Skin of body (tissue), 2 donors: Measurements from ENCODE around the gene TTLL5. TPM values are rescaled to one million over a fixed set of nuclear protein-coding genes. Genes with fewer than 3 reads are reported as not detected.
"Not testable (repeated sequence)": the region's sequence is repeated elsewhere in the genome, so short reads cannot be mapped to it uniquely, and the experiment has no call there.

Source experiments
- DNase-seq: peaks from one replicate; lab custom pipeline; 2025; lab: John Stamatoyannopoulos, UW
- total RNA-seq: library from RNA; depleted of rRNA; stranded (reverse); fragments of >200 nt; gene quantifications from one replicate; pipeline ENCODE4 v1.2.3, GENCODE V29; 2014

Gene TTLL5
- total RNA-seq, 1 donor from 2014 or later: 30.7 TPM

DNA sequence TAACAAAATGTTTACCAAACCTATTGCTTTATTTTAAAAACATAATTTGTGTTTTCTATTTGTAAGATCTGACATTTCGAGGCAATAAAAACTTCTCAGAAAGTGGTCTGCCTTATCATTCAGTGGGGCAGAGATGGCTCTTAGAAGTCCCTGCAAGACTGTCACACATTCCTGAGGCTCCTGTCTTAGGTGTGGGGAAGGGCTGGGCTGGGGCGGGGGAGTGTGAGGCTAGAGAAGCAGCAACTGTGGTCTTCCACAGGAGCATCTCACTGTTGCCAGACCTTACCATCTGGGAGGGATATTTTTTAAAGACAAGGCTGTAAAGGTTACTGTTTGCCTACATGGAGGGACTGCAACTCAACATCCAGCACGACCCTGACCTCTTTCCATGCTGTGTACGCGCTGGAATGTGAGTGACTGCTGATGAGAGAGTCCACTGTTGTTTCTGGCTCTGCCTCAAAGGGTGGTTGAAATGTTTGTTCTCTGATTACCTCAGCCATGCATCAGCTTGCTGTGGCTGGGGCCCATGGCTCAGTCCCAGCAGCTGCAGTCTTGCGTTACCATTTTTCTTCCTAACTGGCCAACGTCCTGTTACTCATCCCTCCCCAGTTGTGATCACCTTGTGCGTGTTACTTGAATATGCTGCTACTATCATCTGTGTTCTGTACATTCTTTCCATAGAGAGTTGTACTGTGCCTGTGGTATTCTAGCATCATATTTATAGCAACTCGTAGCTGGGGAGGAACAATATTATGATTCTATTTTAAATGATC, 12.8 kb upstream of the TTLL5 start:
- DNase-seq: no peak

DNA sequence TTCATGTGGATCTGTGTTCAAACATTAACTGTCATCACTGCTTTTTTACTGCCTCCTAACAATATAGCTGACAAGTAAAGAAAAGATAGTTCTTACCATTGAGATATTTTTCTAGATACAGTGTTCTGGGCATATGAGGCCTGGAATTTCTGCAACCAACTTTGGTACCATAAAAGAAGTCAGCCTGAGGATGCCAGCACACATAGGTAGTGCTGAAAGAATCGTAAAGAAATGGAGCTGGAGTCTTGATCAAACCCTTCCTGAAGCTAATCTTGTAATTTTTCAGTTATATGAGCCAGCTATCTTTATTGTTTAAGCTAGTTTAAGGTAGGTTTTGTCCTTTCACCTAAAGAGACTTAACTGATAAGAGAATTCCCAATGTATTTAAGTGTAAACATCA, 11.7 kb upstream of the TTLL5 start:
- no peak for DNase-seq

DNA sequence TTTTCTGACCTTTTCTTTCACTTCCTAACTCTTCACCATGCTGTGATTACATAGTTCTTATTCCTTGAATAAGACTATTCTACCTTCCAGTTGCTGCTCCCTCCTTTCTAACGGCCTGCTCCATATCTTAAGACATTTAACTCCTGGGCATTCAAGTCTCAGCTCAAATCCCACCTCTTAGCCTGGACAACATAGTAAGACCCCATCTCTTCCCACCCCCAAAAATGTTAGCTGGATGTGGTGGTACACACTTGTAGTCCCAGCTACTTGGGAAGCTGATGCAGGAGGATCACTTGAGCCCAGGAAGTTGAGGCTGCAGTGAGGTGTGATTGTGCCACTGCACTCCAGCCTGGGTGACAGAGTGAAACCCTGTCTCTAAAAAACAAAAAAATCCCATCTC, 11.3 kb upstream of the TTLL5 start:
- DNase-seq: no peak

DNA sequence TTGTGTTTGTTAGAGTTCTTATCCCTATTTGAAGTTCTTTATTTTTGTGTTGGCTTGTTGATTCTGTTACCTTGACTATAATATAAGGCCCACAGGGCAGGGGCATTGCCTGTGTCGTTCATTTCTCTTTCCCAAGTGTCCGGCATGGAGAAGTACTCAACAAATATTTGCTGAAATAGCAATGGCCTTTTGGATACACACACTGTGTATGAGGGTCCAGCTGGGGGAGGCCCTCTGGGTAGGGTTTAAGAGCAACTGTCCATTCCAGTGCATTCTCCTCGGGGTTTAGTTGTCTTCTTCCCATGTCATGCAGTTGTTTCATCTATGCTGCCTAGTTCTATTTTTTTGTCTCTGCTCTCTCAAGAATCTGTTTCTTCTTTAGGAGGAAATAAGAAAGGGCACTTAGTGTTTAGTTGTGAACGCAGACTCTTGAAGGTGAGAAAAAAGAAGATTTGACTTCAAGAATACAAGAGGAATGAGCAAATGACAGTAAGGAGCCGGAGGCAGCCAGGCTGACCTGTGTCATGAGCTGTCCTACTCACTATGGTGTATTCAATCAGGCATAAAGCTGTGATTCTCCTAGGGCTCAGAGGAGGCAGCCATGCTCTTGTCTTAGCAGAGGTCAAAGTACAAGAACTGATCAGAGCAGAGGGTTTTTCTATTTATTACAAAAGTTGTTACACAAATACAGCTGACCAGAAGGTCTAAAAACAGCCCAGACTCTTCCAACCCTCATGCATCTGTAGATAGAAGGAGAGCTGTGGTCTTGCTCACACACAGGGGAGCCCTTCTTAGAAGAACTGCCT, 10.6 kb upstream of the TTLL5 start:
- no peak for DNase-seq

DNA sequence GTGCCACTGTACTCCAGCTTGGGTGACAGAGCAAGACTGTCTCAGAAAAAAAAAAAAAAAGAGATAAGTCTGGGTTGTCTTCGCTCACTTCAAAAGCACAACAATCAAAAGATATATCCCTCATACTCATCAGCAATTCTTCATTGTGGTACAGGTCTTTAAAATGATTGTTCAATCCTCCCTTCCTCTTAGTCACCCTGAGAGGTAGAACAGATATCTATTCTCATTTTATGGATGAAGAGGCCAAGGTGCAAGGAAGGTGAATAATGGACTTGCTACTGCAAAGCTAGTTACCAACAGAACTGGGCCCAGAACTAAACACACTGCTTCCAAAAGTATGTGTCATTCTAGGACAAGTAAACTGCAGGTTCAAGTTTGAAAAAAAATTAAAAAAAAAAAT, 7.5 kb upstream of the TTLL5 start:
- no peak for DNase-seq

DNA sequence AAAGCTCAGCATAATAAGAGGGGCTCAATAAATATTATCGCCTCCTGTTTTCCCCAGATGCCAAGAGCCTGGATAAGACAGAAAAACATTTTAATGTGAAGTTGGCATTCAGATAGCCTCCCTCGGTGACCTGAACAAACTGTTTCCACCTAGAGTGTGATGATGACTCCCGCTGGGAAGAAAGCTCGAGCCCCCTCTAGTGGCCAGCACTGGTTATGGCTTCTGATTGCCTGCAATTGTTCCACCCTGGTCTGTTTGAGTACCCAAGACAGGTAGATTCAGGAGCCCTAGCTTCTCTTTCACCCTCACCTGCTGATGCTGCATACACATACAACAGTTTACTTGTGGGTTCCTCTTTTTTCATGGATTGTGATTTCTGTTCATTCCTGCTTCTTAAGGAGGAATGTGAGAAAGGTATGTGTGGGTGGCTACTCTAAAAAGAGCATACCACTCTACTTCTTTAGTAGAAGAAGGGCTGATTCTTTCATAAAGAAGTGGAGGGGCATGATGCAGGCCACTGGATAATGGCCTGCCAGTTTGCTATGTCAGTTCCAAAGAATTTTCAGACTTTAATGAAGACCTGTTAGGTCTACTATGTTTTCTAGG, 6.8 kb upstream of the TTLL5 start:
- peak; percentile 24 for DNase-seq

DNA sequence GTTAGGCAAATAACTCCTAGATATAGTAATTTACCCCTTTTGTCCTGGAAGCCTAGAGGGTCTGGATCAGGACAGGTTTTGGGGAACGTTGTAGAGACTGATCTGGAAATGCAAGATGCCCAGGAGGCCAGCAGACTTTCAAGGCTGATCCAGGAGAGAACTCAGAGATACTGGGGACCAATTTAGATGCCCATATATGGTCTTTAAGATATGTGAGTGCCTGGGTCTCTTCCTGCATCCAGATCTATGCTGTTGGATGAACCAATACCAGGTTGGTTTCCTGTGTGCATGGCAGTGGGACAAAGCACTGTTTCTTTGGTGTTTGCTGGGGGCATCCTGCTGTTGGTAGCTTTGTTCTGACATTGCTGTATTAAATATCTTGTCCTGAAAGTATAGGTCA, 5.8 kb upstream of the TTLL5 start:
- DNase-seq: no peak

DNA sequence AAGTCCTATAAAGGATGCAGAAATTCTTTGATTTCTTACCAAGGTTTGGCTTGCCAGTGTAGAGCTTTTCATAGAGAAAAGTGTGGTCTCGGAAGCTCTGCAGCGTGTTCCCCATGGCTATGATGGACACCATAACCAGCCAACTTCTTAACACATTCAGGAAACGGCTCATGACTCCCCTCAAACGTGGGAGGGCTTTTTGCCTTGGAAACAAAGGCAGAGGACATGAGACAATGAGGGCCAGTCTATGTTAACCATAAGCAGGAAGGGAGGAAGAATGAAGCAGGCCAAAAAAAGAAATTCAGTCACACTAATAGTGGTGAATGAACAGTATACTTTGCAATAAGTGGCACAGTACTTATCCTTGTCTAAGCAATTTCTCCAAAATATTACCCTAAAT, 3.7 kb upstream of the TTLL5 start:
- no peak for DNase-seq

DNA sequence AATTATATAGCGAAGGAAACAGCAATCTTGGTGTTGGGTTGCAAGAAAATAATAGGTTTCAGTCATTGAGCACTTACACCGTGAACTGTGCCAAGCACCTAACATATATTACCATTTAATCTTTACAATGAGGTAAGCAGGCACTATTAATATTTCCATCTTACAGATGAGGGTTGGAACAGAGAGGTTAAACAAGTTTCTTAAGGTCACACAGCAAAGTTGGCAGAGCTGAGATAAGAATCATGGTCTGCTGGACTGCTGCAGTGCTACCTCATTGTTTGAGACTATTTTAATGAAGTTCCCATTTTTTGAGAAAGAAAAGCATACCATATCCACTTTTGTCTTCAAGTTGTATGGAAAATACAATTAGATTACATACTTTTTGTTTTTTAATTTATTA, 2.1 kb upstream of the TTLL5 start:
- DNase-seq: no peak

DNA sequence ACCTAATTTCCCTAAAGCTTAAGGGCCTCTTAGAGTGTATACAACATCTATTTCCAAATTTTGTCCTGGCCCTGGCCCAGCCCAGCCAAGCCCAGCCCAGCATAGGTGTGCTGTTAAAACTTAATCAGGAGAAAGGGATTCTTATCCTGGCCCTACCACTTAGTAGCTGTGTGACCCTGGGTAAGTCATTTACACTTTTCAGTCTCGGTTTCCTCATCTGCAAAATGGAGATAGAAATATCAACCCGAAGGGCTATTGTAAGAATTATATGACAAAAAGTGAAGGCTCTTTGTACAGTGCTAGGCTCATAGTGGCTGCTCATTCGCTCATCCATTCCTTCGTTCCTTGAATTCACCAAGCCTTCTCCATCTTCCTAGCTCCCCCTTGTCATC, 812 bp upstream of the TTLL5 start:
- no peak for DNase-seq

DNA sequence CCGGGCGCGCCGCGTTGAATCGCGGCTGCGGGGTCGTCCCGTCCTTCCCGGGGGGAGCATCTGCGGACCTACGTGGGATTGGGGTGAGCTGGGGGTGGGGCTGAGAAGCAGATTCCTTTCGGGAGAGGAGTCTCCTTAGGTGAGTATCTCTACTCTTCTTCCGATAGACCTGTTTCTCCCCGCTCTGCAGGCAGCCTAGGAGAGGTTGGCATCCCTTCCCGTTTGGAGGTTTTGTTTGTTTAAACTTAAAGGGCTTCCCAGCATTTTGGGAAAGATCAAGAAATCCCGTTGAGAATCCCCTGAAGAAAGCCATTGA, 411 bp downstream of the TTLL5 start:
- peak; percentile 65 for DNase-seq

DNA sequence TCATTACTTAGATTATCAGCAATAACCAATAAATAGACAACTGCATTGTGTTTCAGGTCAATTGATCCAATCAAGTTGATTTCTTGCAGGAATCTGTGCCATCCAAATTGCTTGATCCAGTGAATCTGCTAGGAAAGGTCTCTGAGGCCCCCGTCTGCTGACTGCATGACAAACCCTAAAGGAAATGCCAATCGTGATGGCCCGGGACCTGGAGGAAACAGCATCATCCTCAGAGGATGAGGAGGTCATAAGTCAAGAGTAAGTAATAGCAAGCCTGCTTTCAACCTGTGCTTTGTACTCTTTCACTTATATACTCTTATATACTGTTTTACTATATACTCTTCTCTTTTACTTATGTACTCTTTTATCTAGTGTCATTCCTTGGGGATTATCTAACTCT, 1.9 kb downstream of the TTLL5 start:
- DNase-seq: no peak

DNA sequence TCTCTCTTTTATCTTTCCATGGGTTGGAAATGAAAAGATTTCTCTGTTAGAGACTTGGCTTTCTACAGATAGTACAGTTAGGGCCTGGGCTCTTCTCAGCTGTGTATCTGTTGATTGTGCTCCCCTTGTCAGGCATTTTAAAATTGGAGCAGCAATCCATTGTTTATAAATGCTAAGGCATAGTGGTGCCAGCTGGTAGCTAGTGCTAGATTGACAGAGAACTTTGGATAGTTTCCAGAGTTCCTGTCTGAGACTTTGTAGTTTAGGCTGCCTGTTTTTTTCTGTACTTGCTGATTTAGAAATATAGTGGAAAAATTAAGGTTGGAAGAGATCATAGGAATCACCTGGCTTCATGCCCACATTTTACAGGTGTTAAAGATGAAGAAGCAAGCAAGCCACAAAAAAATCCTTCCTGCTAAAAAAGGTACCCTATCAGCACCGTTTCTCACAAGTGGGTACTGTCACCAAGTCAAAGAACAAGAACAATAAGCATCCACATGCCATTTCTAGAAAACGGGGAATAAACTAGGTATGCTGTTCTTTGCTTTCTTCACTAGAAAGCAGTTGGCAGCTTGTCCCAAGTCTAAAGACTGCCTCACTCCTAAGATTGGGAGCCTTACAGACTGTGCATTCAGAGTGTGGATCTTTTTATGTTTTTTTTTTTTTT, 6.2 kb downstream of the TTLL5 start:
- DNase-seq: no peak

DNA sequence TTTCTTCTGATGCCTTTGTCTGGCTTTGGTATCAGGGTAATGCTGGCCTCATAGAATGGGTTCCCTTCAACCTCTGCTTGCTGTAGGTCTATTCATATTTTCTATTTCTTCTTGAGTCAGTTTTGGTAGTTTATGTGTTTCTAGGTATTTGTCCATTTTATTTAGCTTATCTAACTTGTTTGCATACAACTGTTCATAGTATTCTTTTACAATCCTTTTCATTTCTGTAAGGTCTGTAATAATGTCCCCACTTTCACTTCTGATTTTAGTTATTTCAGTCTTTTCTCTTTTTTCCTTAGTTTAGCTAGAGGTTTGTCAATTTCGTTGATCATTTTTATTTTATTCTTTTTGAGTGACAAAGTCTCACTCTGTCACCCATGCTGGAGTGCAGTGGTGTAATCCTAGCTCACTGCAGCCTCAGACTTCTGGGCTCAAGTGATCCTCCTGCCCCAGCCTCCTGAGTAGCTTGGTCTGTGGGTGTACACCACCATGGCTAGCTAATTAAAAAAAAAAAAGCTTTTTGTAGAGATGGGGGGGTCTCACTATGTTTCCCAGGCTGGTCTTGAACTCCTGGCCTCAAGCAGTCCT, 11.7 kb downstream of the TTLL5 start:
- DNase-seq: no peak

DNA sequence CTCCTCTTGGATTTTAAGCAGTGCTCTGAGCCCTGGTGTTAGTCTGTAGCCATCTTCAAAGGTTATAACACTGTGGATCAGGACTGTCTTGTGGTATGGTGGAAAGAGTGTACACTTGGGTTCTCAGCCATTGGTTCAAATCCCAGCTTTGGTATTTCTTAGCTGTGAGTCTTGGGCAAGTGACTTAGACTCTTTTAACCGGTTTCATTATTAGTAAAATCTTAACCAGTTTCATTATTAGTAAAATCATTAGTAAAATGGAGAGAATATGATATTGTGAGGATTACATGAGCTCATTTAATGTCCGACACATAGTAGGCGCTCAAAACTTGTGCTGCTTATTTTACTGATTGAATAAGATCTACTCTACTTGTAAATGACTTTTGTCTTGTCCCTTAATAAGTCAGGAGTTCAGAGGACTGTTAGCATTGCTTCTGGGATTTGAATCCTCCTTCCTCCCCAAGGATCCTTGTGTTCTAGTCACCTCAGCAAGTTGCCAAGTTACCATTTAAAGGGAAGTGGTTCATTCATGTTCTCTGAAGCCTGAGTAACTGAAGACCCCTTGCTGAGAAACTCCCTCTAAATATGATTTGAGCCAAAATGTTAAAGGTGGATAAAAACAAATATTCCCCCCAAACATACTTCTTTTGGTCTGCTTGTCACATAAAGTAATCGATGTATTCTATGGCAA, 12.4 kb downstream of the TTLL5 start:
- DNase-seq: no peak

DNA sequence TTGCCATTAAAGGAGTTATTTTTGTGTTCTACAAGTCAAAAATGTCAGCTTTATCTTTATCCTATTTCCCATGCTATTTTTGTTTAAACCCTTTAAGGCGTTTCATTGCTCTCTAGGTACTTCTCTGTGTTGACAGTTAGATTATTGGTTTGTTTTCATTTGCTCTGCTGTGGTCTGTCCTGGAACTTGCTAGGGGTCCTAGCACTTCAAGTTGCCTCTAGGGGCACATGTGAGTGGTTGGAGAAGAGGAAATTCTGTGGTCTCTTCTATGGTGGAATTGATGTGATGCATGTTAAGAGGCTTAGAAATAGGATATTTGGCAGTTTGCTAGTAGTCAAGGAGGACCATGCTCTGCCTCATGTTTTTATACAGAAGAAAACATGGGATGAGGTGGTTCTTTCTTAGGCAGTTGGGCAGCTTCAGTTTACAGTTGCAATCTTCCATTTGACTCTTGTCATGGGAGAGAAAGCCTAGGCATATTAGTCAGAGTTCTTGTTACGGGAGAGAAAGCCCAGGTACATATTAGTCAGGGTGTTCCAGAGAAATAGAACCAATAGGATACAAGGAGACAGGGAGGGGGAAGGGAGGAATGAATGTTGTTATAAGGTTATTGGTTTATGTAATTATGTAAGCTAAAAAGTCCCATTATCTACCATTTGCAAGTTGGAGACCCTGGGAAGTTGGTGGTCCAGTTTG, 14.4 kb downstream of the TTLL5 start:
- no peak for DNase-seq

DNA sequence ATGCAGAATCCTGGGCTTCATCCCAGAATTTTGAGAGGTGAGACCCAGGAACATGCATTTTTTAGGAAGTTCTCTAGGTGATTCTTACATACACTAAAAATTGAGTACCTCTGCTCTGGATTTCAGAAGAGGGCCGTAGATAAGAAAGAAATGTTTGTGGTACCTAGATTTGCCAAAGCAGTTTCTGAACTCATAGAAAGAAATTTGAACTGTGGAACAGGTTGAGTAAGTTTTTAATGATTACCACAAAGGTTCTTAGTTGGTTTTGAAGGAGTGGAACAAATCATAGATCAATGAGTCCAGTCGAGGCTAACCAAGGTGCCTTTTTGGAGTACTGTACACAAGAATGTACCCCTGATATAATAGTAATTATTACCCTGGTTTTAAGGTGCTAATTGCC, 24.9 kb downstream of the TTLL5 start:
- DNase-seq: no peak

DNA sequence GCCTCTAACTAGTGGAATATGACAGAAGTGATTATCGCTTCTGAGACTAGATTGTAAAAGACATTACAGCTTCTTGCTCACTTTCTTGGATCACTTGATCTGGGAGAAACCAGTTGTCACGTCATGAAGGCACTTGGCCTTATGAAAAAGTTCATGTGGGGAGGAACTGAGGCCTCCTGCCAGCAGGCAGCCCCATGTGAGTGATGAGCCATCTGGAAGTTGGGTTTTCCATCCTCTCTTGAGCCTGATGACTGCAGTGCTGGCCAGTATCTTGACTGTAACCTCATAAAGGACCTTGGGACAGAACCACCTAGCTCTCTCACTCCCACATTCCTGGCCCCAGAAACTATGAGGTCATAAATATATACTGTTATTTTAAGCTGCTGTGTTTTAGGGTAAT, 28.0 kb downstream of the TTLL5 start:
- DNase-seq: peak; percentile 64

DNA sequence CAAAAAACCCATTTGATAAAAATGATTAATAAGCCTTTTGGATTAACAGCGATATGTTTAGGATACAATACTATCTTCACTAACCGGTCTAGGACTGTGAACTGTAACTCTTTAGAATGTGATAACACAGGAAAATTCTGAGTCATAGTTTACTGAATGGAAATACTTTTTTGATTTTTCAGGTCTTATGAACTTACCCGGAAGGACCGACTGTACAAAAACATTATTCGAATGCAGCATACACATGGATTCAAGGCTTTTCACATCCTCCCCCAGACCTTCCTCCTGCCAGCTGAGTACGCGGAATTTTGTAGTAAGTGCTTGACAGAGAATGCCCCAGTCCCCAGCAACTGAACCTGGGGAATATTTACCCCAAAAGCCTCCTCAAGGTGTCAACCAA, 29.0 kb downstream of the TTLL5 start:
- no peak for DNase-seq

DNA sequence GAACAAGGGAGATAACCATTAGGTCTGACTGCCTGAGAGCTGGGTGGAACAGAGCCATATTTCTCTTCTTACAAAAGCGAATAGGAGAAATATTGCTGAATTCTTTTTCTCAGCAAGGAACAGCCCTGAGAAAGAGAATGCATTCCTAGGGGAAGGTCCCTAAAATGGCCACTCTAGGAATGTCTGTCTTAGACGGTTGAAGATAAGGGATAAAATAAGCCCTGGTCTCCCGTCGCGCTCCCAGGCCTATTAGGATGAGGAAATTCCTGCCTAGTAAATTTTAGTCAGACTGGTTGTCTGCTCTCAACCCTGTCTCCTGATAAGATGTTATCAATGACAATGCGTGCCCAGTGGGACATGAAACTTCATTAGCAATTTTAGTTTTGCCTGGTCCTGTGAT, 34.0 kb downstream of the TTLL5 start:
- DNase-seq: not testable (repeated sequence)

DNA sequence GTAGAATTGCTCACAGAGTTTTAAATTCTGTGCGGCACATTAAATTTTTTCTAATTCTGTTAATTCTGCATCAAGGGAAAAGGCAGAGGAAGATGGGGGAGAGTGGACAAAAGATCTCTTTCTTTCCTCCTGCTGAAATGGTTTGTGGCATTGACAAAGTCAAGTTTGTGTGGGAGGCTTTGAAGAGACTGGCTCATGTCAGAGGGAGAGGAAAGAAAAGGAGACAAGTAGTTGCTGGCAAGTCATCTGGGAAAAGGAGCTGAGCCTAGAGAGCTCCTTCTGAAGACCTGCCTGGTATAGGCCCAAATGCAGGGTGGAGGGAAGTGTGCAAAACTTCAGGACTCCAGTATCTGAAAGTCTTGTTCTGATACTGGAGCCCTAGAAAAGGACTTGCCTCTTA, 36.3 kb downstream of the TTLL5 start:
- DNase-seq: no peak
